Measurements from ENCODE around the gene EPS15.

The EPS15 gene

GRCh38 chr1:51331206-51332100 lies 187.6 kb downstream of the EPS15 start (continued):
- TF ChIP-seq TSHZ1 (tag by site-specific recombination; IDR thresholded peaks at IDR 0.05; ENCODE audit: borderline replicate concordance) (no peak), REST (tag by site-specific recombination; IDR thresholded peaks at IDR 0.05) (peak; percentile 52), TCF7L2 (IDR thresholded peaks at IDR 0.05; ENCODE audit: borderline replicate concordance, low read depth, low read length) (no peak), ZNF777 (tag by site-specific recombination; IDR thresholded peaks at IDR 0.05; ENCODE audit: borderline replicate concordance) (no peak), YY1 (tag by site-specific recombination; IDR thresholded peaks at IDR 0.05) (0 out of 2 replicates have a peak, but pooled peaks have one; percentile 17), ZNF624 (tag by site-specific recombination; IDR thresholded peaks at IDR 0.05) (no peak), ZBTB21 (tag by site-specific recombination; IDR thresholded peaks at IDR 0.05) (peak; percentile 58; the same call in 1 of the 2 replicates), ZNF510 (tag by site-specific recombination; IDR thresholded peaks at IDR 0.05; ENCODE audit: insufficient replicate concordance) (no peak), ZNF518A (tag by site-specific recombination; conservative IDR thresholded peaks at IDR 0.05; ENCODE audit: low read depth) (0 out of 2 replicates have a peak, but pooled peaks have one; percentile 17), ZNF549 (tag by site-specific recombination; IDR thresholded peaks at IDR 0.05) (no peak), ZBTB26 (tag by site-specific recombination; optimal IDR thresholded peaks at IDR 0.05) (peak; percentile 3), ZSCAN30 (tag by site-specific recombination; IDR thresholded peaks at IDR 0.05) (no peak), KLF8 (tag by site-specific recombination; IDR thresholded peaks at IDR 0.05) (0 out of 2 replicates have a peak, but pooled peaks have one; percentile 14), ZSCAN5A (tag by site-specific recombination; IDR thresholded peaks at IDR 0.05) (peak; percentile 84; the same call in 1 of the 2 replicates), ZNF555 (tag by site-specific recombination; conservative IDR thresholded peaks at IDR 0.05) (no peak), ZNF146 (tag by site-specific recombination; IDR thresholded peaks at IDR 0.05) (no peak; the same call in 1 of the 2 replicates), PRDM1 (tag by site-specific recombination; IDR thresholded peaks at IDR 0.05) (no peak)
